ENCODE measurements around the gene AP3S2.
"Not testable (repeated sequence)": the region's sequence is repeated elsewhere in the genome, so short reads cannot be mapped to it uniquely, and the experiment has no call there.

AP3S2 gene

DNA sequence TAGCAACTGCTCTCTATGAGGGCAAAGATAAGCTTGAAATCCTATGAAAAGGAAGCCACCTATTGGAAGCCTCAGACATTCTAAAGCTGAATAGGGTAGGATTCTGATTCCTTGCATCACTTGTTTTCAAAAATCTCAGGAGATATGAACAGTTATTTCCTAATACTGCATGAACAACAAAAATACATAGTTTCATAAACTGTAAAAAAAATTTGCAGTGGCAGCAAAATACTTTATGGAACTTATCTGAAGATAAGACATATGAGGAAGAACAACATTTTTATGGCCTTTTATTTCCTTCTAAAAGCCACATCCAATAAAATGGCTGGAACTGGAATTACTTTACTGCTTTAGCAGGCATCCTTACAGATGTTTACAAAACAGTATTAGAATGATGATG, 29.9 kb downstream of the AP3S2 start:
- no peak overlapping the region for H3K4me3 ChIP-seq (ENCODE audit: low read depth, low read length)
- H3K9me3 ChIP-seq (ENCODE audit: control insufficient read depth, insufficient read depth, low read length): no peaks in the 10 kb centered on the region
- no peak overlapping the region for H3K27ac ChIP-seq (ENCODE audit: low read depth, low read length)
- H3K4me1 ChIP-seq (ENCODE audit: control insufficient read depth, insufficient read depth, low read length): no peaks in the 10 kb centered on the region
- no peak overlapping the region for H3K9ac ChIP-seq (ENCODE audit: low read depth, low read length)
- H3K36me3 ChIP-seq (ENCODE audit: control insufficient read depth, insufficient read depth, low read length): peaks cover 52% of the 10 kb centered on the region
- H3K27me3 ChIP-seq (ENCODE audit: control insufficient read depth, insufficient read depth, low read length): no peaks in the 10 kb centered on the region

DNA sequence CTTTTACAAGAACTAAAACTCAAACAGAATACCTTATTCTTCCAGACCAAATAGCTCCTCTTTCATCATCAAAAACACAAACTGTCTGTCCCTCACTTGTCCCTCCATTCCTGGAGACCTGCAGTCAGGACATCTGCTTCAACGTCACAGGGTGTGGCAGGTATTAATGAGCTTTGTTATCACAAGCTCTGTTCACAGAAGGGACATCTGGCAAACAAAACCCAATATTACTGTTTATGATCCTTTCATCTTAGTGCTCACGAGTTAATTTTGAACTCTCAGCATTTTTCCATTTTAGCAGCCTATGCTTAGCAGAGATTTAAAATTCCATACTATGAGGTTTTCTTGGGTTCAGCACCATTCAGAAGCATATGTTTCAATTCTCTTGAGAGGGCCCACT, 32.9 kb downstream of the AP3S2 start:
- Histone ChIP-seq H3K27me3 (ENCODE audit: control insufficient read depth, insufficient read depth, low read length) (no peaks in the 10 kb centered on the region), H3K4me1 (ENCODE audit: control insufficient read depth, insufficient read depth, low read length) (no peaks in the 10 kb centered on the region), H3K9me3 (ENCODE audit: control insufficient read depth, insufficient read depth, low read length) (peaks cover 2% of the 10 kb centered on the region; the same call in 1 of the 2 replicates), H3K9ac (ENCODE audit: low read depth, low read length) (no peak overlapping the region), H3K4me3 (ENCODE audit: low read depth, low read length) (no peak overlapping the region), H3K27ac (ENCODE audit: low read depth, low read length) (no peak overlapping the region), H3K36me3 (ENCODE audit: control insufficient read depth, insufficient read depth, low read length) (peaks cover 63% of the 10 kb centered on the region)

DNA sequence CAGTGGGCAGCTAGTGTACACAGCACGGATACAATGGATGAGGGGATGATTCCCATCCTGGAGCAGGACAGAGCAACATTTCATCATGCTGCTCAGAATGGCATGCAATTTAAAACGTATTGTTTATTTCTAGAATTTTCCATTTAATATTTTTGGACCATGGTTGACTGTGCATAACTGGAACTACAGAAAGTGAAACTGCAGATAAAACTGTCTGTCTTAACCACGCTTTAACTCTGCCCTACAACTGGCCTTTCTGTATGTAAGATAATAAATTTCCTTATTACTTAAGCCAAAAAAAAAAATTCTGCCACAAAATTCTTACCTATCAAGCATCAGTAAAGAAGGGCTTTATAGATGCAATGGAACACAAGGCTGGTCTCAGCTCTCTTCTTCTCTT, 33.4 kb downstream of the AP3S2 start:
- Histone ChIP-seq H3K27ac (ENCODE audit: low read depth, low read length) (no peak overlapping the region), H3K27me3 (ENCODE audit: control insufficient read depth, insufficient read depth, low read length) (no peaks in the 10 kb centered on the region), H3K4me1 (ENCODE audit: control insufficient read depth, insufficient read depth, low read length) (no peaks in the 10 kb centered on the region), H3K9me3 (ENCODE audit: control insufficient read depth, insufficient read depth, low read length) (peaks cover 3% of the 10 kb centered on the region; the same call in 1 of the 2 replicates), H3K36me3 (ENCODE audit: control insufficient read depth, insufficient read depth, low read length) (peaks cover 58% of the 10 kb centered on the region), H3K9ac (ENCODE audit: low read depth, low read length) (no peak overlapping the region), H3K4me3 (ENCODE audit: low read depth, low read length) (no peak overlapping the region)

DNA sequence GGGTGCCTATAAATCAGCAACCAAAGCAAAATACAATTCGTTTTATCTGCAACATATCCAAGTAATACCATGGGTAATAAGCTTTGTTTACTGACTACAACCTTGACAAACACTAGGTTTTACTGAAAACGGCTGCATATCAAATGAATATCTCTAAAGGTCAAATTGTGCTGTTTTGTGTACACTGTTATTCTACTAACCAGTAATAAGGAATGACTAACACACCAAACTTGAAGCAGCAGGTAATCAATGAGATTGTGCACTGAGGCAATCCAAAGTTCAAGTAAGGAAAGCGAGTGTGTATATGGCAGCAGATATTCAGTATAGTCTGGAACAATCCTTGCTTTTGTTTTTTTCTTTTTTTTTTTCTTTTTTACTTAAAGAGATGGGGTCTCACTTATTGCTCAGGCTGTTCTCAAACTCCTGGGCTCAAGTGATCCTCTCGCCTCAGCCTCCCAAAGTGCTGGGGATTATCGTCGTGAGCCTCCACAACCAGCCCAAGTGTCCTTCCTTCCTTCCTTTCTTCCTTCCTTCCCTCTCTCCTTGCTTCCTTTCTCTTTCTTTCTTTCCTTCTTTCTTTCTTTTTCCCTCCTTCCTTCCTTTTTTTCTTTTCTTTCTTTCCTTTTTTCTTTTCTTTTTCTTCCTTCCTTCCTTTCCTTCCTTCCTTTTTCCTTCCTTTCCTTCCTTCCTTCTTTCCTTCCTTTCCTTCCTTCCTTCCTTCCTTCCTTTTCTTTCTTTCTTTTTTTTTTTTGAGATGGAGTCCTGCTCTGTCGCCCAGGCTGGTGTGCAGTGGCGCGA, 34.9 kb downstream of the AP3S2 start:
- Histone ChIP-seq H3K36me3 (ENCODE audit: control insufficient read depth, insufficient read depth, low read length) (peaks cover 49% of the 10 kb centered on the region), H3K9ac (ENCODE audit: low read depth, low read length) (no peak overlapping the region), H3K9me3 (ENCODE audit: control insufficient read depth, insufficient read depth, low read length) (peaks cover 3% of the 10 kb centered on the region; the same call in 1 of the 2 replicates), H3K4me3 (ENCODE audit: low read depth, low read length) (no peak overlapping the region), H3K27ac (ENCODE audit: low read depth, low read length) (no peak overlapping the region), H3K27me3 (ENCODE audit: control insufficient read depth, insufficient read depth, low read length) (no peaks in the 10 kb centered on the region), H3K4me1 (ENCODE audit: control insufficient read depth, insufficient read depth, low read length) (no peaks in the 10 kb centered on the region)

DNA sequence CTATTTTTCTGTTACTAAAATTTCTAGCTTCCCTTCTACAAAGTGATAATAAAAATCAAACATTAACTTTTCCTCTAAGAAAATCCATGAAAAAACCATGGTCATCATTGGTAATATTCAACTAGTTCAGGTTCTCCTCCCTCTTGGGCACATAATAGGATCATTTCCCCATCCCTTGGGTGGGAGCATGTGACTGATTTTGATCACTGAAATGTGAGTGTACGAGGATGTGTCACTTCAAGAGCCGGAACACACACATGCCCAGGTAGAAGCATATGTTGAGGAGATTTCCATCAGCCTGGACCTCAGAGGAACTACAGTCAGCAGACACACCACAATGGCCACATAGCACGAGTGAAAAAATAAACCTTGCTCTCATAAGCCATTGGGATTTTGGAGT, 36.1 kb downstream of the AP3S2 start:
- Histone ChIP-seq H3K36me3 (ENCODE audit: control insufficient read depth, insufficient read depth, low read length) (peaks cover 41% of the 10 kb centered on the region), H3K4me1 (ENCODE audit: control insufficient read depth, insufficient read depth, low read length) (no peaks in the 10 kb centered on the region), H3K9ac (ENCODE audit: low read depth, low read length) (no peak overlapping the region), H3K27me3 (ENCODE audit: control insufficient read depth, insufficient read depth, low read length) (no peaks in the 10 kb centered on the region), H3K4me3 (ENCODE audit: low read depth, low read length) (no peak overlapping the region), H3K27ac (ENCODE audit: low read depth, low read length) (no peak overlapping the region), H3K9me3 (ENCODE audit: control insufficient read depth, insufficient read depth, low read length) (peaks cover 3% of the 10 kb centered on the region; the same call in 1 of the 2 replicates)

DNA sequence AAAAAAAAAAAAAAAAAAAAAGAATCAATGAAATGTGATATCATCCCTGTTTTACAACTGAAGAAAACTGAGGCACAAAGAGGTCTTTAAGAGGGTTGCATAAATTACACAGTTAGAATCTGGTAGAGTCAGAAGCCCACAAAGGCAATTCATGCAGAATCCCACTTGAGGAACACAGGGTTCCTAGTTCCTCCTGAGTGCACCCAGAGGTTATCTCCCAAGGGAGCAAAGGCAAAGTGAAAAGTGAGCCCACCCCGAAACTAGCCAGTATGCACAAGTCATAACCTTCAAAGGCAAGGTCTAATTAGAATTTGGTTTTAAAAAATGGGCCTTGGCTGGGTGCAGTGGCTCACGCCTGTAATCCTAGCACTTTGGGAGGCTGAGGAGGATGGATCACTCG, 37.8 kb downstream of the AP3S2 start:
- Histone ChIP-seq H3K9me3 (ENCODE audit: control insufficient read depth, insufficient read depth, low read length) (peaks cover 3% of the 10 kb centered on the region; the same call in 1 of the 2 replicates), H3K27me3 (ENCODE audit: control insufficient read depth, insufficient read depth, low read length) (no peaks in the 10 kb centered on the region), H3K4me3 (ENCODE audit: low read depth, low read length) (no peak overlapping the region), H3K27ac (ENCODE audit: low read depth, low read length) (no peak overlapping the region), H3K9ac (ENCODE audit: low read depth, low read length) (no peak overlapping the region), H3K36me3 (ENCODE audit: control insufficient read depth, insufficient read depth, low read length) (peaks cover 34% of the 10 kb centered on the region), H3K4me1 (ENCODE audit: control insufficient read depth, insufficient read depth, low read length) (no peaks in the 10 kb centered on the region)

DNA sequence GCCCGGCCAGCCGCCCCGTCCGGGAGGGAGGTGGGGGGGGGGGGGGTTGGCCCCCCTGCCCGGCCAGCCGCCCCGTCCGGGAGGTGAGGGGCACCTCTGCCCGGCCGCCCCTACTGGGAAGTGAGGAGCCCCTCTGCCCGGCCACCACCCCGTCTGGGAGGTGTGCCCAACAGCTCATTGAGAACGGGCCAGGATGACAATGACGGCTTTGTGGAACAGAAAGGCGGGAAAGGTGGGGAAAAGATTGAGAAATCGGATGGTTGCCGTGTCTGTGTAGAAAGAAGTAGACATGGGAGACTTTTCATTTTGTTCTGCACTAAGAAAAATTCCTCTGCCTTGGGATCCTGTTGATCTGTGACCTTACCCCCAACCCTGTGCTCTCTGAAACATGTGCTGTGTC, 38.9 kb downstream of the AP3S2 start:
- H3K4me3 ChIP-seq (ENCODE audit: low read depth, low read length); H3K27me3 ChIP-seq (ENCODE audit: control insufficient read depth, insufficient read depth, low read length); H3K9ac ChIP-seq (ENCODE audit: low read depth, low read length); H3K27ac ChIP-seq (ENCODE audit: low read depth, low read length); H3K4me1 ChIP-seq (ENCODE audit: control insufficient read depth, insufficient read depth, low read length); H3K9me3 ChIP-seq (ENCODE audit: control insufficient read depth, insufficient read depth, low read length): not testable (repeated sequence)
- H3K36me3 ChIP-seq (ENCODE audit: control insufficient read depth, insufficient read depth, low read length): peaks cover 28% of the 10 kb centered on the region

DNA sequence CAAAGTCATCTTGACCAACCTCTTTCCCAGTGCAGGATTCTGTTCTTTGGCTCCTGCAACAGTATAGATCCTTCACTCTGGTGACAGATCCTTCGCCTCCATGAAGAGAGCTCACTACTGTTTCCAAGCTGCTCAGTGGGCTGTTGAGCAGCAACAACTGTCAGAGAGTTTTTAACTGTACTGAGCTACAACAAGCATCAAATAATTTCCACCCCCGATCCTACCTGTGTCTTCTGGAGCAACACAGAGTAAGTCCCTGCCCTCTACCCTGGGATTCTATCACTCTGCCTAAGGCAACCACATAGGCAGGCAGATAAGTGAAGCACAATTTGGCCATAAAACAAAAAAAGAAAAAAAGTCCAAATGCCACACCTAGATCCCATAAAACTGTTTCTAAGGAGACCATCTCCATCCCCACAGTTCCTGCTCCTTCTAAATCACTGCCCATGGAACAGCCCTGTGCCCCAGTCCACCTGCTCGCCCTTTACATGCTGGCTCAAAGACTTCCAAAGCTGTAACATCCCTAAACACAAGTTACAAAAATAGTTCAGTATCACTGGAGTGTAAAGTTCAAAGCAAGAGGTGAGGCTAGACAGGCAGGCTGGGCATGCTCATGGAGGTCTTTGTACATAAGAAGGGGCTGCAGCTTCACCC, 41.3 kb downstream of the AP3S2 start:
- Histone ChIP-seq H3K9me3 (ENCODE audit: control insufficient read depth, insufficient read depth, low read length) (peaks cover 3% of the 10 kb centered on the region; the same call in 1 of the 2 replicates), H3K4me1 (ENCODE audit: control insufficient read depth, insufficient read depth, low read length) (no peaks in the 10 kb centered on the region), H3K27ac (ENCODE audit: low read depth, low read length) (no peak overlapping the region), H3K9ac (ENCODE audit: low read depth, low read length) (no peak overlapping the region), H3K4me3 (ENCODE audit: low read depth, low read length) (no peak overlapping the region), H3K36me3 (ENCODE audit: control insufficient read depth, insufficient read depth, low read length) (peaks cover 27% of the 10 kb centered on the region), H3K27me3 (ENCODE audit: control insufficient read depth, insufficient read depth, low read length) (no peaks in the 10 kb centered on the region)

DNA sequence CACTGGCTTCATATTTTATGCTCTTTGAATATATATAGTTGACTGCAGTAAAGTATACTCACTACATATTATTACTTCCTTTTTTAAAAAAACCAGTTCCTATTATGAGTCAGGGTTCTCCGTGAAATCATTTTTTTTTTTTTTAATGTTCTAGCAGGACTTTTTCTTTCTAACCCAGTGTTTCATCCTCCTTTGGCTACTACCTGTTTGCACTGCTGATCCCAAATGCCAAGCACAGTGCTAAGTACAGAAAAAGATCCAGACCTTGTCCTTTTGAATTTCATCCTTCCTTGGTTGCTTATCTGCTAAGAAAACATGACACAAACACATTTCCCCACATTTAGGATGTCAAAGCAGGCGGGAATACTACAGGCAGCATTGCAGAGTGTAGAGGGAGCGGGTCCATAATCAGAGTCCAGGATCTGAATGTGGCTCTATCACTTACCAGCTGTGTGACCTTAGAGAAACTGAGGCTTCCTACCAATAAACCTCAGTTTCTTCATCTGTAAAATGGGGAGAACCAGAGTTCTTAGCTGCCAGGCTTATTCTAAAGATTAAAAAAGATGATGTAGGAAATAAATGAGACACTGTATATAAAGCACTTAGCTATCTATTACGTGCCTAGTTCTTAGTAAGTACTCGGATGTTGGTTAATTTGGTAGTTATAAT, 42.0 kb downstream of the AP3S2 start:
- Histone ChIP-seq H3K9me3 (ENCODE audit: control insufficient read depth, insufficient read depth, low read length) (peaks cover 3% of the 10 kb centered on the region; the same call in 1 of the 2 replicates), H3K27me3 (ENCODE audit: control insufficient read depth, insufficient read depth, low read length) (no peaks in the 10 kb centered on the region), H3K36me3 (ENCODE audit: control insufficient read depth, insufficient read depth, low read length) (peaks cover 25% of the 10 kb centered on the region), H3K4me3 (ENCODE audit: low read depth, low read length) (no peak overlapping the region), H3K27ac (ENCODE audit: low read depth, low read length) (no peak overlapping the region), H3K4me1 (ENCODE audit: control insufficient read depth, insufficient read depth, low read length) (no peaks in the 10 kb centered on the region), H3K9ac (ENCODE audit: low read depth, low read length) (no peak overlapping the region)

DNA sequence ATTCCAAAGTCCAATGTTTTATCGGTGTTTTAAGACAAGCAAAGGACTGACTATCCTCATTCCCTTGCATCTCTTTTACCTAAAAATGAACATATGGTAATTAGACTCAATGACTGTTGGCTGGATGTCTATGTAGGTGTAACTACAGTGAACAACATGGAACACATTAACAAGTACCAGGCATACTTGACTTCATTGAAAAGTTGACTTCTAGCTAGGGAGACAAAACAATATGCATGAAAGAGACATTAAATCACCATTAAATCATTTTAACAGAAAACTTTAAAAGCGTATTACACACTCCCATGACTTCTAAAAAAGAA, 44.9 kb downstream of the AP3S2 start:
- Histone ChIP-seq H3K4me1 (ENCODE audit: control insufficient read depth, insufficient read depth, low read length) (no peaks in the 10 kb centered on the region), H3K4me3 (ENCODE audit: low read depth, low read length) (no peak overlapping the region), H3K9ac (ENCODE audit: low read depth, low read length) (no peak overlapping the region), H3K27ac (ENCODE audit: low read depth, low read length) (no peak overlapping the region), H3K27me3 (ENCODE audit: control insufficient read depth, insufficient read depth, low read length) (no peaks in the 10 kb centered on the region), H3K9me3 (ENCODE audit: control insufficient read depth, insufficient read depth, low read length) (no peaks in the 10 kb centered on the region), H3K36me3 (ENCODE audit: control insufficient read depth, insufficient read depth, low read length) (peaks cover 29% of the 10 kb centered on the region)

DNA sequence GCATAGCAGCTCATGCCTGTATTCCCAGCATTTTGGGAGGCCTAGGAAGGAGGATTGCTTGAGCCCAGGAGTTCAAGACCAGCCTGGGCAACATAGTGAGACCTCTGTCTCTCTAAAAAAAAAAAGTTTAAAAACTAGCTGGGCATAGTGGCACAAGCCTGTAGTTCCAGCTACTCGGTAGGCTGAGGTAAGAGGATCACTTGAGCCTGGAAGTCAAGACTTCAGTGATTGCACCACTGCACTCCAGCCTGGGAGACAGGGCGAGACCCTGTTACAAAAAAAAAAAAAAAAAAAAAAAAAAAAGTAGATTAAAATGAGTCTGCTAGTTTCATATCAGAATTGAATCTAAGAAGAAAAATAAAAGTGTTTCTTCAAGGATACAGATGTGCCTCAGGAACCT, 46.7 kb downstream of the AP3S2 start:
- Histone ChIP-seq H3K9me3 (ENCODE audit: control insufficient read depth, insufficient read depth, low read length) (no peaks in the 10 kb centered on the region), H3K4me3 (ENCODE audit: low read depth, low read length) (no peak overlapping the region), H3K9ac (ENCODE audit: low read depth, low read length) (no peak overlapping the region), H3K27ac (ENCODE audit: low read depth, low read length) (no peak overlapping the region), H3K36me3 (ENCODE audit: control insufficient read depth, insufficient read depth, low read length) (peaks cover 25% of the 10 kb centered on the region), H3K4me1 (ENCODE audit: control insufficient read depth, insufficient read depth, low read length) (no peaks in the 10 kb centered on the region), H3K27me3 (ENCODE audit: control insufficient read depth, insufficient read depth, low read length) (no peaks in the 10 kb centered on the region)

Data from HUES48 (cell line).